RWPE2 (cell line): Measurements from ENCODE around the gene FBRSL1.

ENCODE experiments used
- ATAC-seq: fragments of 200-7000 bp; cut with Tn5 transposase; 3 replicates; pipeline ENCODE4 v1.9.1; 2021; ENCODE audit warnings: low read depth
- DNase-seq: peaks from one replicate; pipeline ENCODE4 v3.0.0-alpha.2; 2020; ENCODE audit warnings: low spot score
- H3K27ac ChIP-seq: fragments of 450-650 bp; 2 replicates; pipeline ENCODE4 v1.5.1; 2017; ENCODE audit warnings: mild to moderate bottlenecking; ENCODE audit not compliant: poor library complexity, severe bottlenecking
- H3K27me3 ChIP-seq: fragments of 250-450 bp; sonication (Bioruptor Pico); 2 replicates; pipeline ENCODE4 v1.5.1; 2021; ENCODE audit warnings: mild to moderate bottlenecking, moderate library complexity; ENCODE audit not compliant: insufficient read depth, poor library complexity, severe bottlenecking
- H3K36me3 ChIP-seq: fragments of 250-450 bp; sonication (Bioruptor Pico); 2 replicates; pipeline ENCODE4 v1.5.1; 2020; ENCODE audit warnings: low read depth, mild to moderate bottlenecking, moderate library complexity
- H3K4me1 ChIP-seq: fragments of 250-450 bp; sonication (Bioruptor Pico); 2 replicates; pipeline ENCODE4 v1.5.1; 2021; ENCODE audit warnings: mild to moderate bottlenecking, moderate library complexity; ENCODE audit not compliant: insufficient read depth, poor library complexity, severe bottlenecking
- H3K4me3 ChIP-seq: fragments of 250-450 bp; sonication (Bioruptor Pico); 2 replicates; pipeline ENCODE4 v1.5.1; 2021; ENCODE audit warnings: mild to moderate bottlenecking, moderate library complexity; ENCODE audit not compliant: severe bottlenecking
- H3K9me3 ChIP-seq: fragments of 250-450 bp; sonication (Bioruptor Pico); 2 replicates; pipeline ENCODE4 v1.5.1; 2021; ENCODE audit warnings: mild to moderate bottlenecking, moderate library complexity; ENCODE audit not compliant: severe bottlenecking
- TF ChIP-seq, protein P1 (sequence below): fragments of 450-650 bp; IDR thresholded peaks from one replicate; pipeline ENCODE4 v1.5.1; 2017; ENCODE audit warnings: mild to moderate bottlenecking, moderate library complexity; ENCODE audit not compliant: poor library complexity, severe bottlenecking

FBRSL1 gene

DNA sequence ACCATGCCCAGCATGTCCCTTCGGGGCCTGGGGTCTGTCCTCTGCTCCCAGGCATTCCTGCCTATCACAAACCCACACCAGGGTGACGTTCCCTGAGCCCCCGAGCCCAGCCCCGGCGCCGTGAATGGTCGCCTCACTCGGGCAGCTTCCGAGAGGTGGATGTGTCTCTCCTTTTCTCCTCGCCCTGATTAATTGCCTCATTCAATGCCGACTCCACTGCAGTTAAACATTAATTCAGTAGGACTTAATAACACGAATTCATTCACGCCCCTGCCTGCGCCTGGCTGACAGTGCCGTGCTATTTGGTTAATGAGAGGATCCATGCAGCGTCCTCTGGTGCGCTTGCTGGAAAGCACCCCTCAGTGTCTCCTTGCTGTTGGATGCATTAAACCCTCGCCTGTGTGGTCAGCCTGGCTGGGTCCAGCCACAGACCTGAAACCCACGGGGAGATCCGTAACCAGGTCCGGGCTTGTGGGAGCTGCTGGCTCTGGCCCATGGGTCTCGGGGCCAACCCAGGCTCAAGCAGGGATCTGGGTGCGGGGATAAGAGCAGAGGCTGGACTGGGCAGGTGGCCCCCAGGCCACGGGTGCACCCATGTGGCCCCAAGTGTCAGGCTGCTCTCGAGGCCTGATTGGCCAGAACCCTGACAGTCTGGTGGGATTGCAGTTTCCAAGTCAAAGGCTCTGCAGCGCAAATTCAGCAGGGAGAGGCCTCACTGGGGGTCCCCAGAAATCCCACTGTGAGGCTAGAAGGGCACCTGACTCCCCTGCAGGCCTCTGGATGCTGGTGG lies 55.4 kb downstream of the FBRSL1 start:
- no peak overlapping the region for H3K4me3 ChIP-seq
- no peaks in the 10 kb centered on the region for H3K9me3 ChIP-seq
- TF ChIP-seq, protein P1, sequence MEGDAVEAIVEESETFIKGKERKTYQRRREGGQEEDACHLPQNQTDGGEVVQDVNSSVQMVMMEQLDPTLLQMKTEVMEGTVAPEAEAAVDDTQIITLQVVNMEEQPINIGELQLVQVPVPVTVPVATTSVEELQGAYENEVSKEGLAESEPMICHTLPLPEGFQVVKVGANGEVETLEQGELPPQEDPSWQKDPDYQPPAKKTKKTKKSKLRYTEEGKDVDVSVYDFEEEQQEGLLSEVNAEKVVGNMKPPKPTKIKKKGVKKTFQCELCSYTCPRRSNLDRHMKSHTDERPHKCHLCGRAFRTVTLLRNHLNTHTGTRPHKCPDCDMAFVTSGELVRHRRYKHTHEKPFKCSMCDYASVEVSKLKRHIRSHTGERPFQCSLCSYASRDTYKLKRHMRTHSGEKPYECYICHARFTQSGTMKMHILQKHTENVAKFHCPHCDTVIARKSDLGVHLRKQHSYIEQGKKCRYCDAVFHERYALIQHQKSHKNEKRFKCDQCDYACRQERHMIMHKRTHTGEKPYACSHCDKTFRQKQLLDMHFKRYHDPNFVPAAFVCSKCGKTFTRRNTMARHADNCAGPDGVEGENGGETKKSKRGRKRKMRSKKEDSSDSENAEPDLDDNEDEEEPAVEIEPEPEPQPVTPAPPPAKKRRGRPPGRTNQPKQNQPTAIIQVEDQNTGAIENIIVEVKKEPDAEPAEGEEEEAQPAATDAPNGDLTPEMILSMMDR, result no peak
- no peaks in the 10 kb centered on the region for H3K4me1 ChIP-seq
- H3K36me3 ChIP-seq, result no peaks in the 10 kb centered on the region
- no peaks in the 10 kb centered on the region for H3K27me3 ChIP-seq
- ATAC-seq (no peak), DNase-seq (no peak)
- no peak overlapping the region for H3K27ac ChIP-seq

DNA sequence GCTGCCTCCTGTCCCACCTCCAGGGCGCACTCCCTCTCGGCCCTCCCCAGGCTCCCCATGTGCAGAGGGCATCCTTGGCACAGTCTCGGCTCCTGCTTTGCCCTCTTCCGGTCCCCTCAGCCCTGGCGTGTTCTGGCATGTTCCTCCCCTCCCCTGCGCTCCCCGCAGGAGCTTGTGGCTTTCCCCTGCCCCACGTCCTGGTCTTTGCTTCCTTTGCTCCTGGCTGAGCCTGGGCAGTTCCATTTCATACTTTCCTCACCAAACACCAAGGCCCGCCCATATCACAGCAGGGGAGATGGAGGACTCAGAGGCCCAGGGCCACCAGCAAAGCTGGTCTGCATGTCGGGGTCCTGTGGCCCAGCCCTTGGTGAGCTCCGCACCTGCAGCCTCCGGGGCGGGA lies 56.0 kb downstream of the FBRSL1 start:
- Histone ChIP-seq H3K4me3 (no peak overlapping the region), H3K36me3 (no peaks in the 10 kb centered on the region), H3K27ac (no peak overlapping the region), H3K27me3 (no peaks in the 10 kb centered on the region), H3K9me3 (no peaks in the 10 kb centered on the region), H3K4me1 (no peaks in the 10 kb centered on the region)
- DNase-seq (no peak), ATAC-seq (peak; percentile 50)
- TF ChIP-seq, protein P1, result no peak

DNA sequence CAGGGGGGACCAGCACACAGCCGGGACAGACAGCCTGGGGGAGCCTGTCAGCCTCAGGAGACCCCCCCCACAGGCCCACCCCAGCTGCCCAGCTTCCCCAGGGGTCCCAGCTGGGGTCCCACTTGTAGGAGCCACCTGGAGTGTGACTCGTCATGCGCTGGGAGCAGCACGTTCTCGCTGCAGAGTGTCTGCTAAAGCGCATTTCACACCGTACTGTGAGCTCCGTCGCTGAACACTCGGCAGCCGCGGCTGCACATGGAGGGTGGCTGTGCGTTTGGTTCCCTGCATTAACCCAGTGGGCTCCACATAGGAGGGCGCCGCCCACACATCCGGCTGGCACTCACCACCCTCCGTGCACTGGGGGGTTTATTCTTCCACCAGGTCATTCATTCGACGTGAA lies 56.7 kb downstream of the FBRSL1 start:
- Histone ChIP-seq H3K27ac (no peak overlapping the region), H3K4me3 (no peak overlapping the region), H3K9me3 (no peaks in the 10 kb centered on the region), H3K4me1 (no peaks in the 10 kb centered on the region), H3K27me3 (no peaks in the 10 kb centered on the region), H3K36me3 (no peaks in the 10 kb centered on the region)
- DNase-seq (no peak), ATAC-seq (no peak)
- TF ChIP-seq, protein P1, result no peak

DNA sequence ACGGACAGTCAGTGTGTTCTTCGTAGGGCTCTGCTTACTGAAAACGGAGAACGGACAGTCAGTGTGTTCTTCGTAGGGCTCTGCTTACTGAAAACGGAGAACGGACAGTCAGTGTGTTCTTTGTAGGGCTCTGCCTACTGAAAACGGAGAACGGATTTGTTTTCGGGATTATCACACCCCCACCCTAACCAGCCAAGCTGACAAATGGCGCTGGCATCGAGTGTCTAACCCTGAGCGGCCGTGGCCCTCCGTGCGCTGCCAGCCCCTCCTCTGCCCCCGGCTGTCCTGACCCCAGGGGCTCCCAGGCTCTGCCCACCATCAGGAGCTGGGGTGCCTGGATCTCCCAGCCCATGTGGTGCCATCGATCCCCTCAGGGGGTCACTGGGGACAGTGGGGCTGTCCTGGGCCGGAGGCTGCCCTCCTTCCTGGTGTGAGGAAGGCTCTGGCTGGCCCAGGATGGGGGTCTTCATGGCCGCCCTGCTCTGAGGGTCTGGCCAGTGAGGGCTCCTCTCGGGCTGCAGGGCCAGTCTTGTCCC lies 57.3 kb downstream of the FBRSL1 start:
- no peaks in the 10 kb centered on the region for H3K4me1 ChIP-seq
- no peaks in the 10 kb centered on the region for H3K27me3 ChIP-seq

More for the DNA sequence above, 57.3 kb downstream of the FBRSL1 start:
- TF ChIP-seq, protein P1, result no peak
- ATAC-seq, result no peak
- Histone ChIP-seq H3K27ac (no peak overlapping the region), H3K36me3 (no peaks in the 10 kb centered on the region), H3K9me3 (no peaks in the 10 kb centered on the region), H3K4me3 (no peak overlapping the region)
- DNase-seq, result no peak
